Ishikawa (cell line): Measurements from ENCODE around the gene MFNG.
A peak's percentile ranks its signal among the peaks of the same experiment; 100 is the strongest.

ENCODE experiments used
- CEBPB ChIP-seq: IDR thresholded peaks from 2 replicates; pipeline ENCODE4 v1.6.1; 2012
- CREB1 ChIP-seq: IDR thresholded peaks from 2 replicates; pipeline ENCODE4 v1.6.1; 2012; ENCODE audit warnings: low read depth
- EP300 ChIP-seq: IDR thresholded peaks from 2 replicates; pipeline ENCODE4 v1.6.1; 2012; ENCODE audit warnings: borderline replicate concordance
- RAD21 ChIP-seq: IDR thresholded peaks from 2 replicates; pipeline ENCODE4 v1.6.1; 2012; ENCODE audit warnings: low read depth
- REST ChIP-seq: IDR thresholded peaks from 2 replicates; pipeline ENCODE4 v1.6.1; 2012; ENCODE audit warnings: low read depth, mild to moderate bottlenecking
- USF1 ChIP-seq: IDR thresholded peaks from 2 replicates; pipeline ENCODE4 v1.6.1; 2012
- YY1 ChIP-seq: IDR thresholded peaks from 2 replicates; pipeline ENCODE4 v1.6.1; 2012; ENCODE audit warnings: low read depth
- ZBTB7A ChIP-seq: IDR thresholded peaks from 2 replicates; pipeline ENCODE4 v1.6.1; 2012; ENCODE audit warnings: low read depth
- TF ChIP-seq, protein P1 (sequence below): IDR thresholded peaks from 2 replicates; pipeline ENCODE4 v1.6.1; 2012

DNA sequence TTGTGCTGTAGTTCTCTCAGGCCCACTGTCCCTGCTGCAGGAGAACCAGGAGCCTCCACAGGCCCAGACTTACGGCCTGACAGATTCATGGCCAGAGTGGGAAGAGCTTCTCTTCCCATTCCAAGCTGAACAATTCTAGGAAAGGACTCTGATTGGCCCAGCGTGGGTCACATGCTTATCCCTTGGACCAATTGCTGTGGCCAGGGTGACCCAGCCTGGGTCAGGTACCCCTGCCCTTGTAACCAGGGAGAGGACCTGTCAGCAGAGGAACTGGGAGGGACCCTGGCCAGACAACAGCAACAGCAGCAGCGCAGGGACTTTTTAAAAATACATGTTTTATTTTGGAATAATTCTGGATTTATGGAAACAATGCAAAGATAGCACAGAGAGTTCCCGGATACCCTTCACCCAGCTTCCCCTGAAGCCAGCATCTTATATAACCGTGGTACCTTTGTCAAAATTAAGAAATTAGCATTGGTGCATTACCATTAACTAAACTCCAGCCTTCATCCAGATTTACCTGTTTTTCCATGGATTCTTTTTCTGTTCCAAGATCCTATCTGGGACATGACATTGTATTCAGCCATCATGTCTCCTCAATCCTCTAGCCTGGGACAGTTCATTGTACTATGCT lies 50.1 kb downstream of the MFNG start:
- TF ChIP-seq YY1 (no peak), EP300 (no peak), CEBPB (no peak), ZBTB7A (no peak), RAD21 (no peak), REST (no peak), USF1 (peak; percentile 68), CREB1 (no peak)
- TF ChIP-seq, protein P1, sequence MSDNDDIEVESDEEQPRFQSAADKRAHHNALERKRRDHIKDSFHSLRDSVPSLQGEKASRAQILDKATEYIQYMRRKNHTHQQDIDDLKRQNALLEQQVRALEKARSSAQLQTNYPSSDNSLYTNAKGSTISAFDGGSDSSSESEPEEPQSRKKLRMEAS: no peak
